OCI-LY7 (cell line): Measurements from ENCODE around the gene GREM1.

Source experiments
- CTCF ChIP-seq: fragments of 200-600 bp; sonication (generic); conservative IDR thresholded peaks from 2 replicates; pipeline ENCODE4 v1.5.1; 2014; ENCODE audit warnings: mild to moderate bottlenecking, antibody characterized with exemption, low read length, moderate library complexity, mixed read lengths
- EZH2phosphoT487 ChIP-seq: fragments of 200-600 bp; sonication (generic); IDR thresholded peaks from 2 replicates; pipeline ENCODE4 v1.6.1; 2018; ENCODE audit warnings: low read depth, borderline replicate concordance, mild to moderate bottlenecking, mixed run types, antibody characterized with exemption, low read length, moderate library complexity, mixed read lengths

- TF ChIP-seq CTCF (no peak), EZH2phosphoT487 (no peak)
These were observed 13.2 kb downstream of the GREM1 start for GRCh38 chr15:32730677-32731654.
